ENCODE results near the gene ARL8A.
"Not testable (repeated sequence)": the region's sequence is repeated elsewhere in the genome, so short reads cannot be mapped to it uniquely, and the experiment has no call there.

ARL8A gene

GRCh38 chr1:202173993-202174392, 29.5 kb upstream of the ARL8A start:
- DNase-seq (ENCODE audit: low spot score) = no peak

GRCh38 chr1:202172015-202172355, 27.4 kb upstream of the ARL8A start:
- no peak for DNase-seq (ENCODE audit: low spot score)

GRCh38 chr1:202171292-202172014, 26.9 kb upstream of the ARL8A start:
- no peak for DNase-seq (ENCODE audit: low spot score)

GRCh38 chr1:202170726-202171125, 26.2 kb upstream of the ARL8A start:
- DNase-seq (ENCODE audit: low spot score) = no peak

GRCh38 chr1:202168861-202169260, 24.3 kb upstream of the ARL8A start:
- no peak for DNase-seq (ENCODE audit: low spot score)

- no peak for DNase-seq (ENCODE audit: low spot score)
These were observed 23.3 kb upstream of the ARL8A start for GRCh38 chr1:202167708-202168415.

- not testable (repeated sequence) for DNase-seq (ENCODE audit: low spot score)
These were observed 22.5 kb upstream of the ARL8A start for GRCh38 chr1:202167054-202167453.

- no peak for DNase-seq (ENCODE audit: low spot score)
These were observed 21.7 kb upstream of the ARL8A start for GRCh38 chr1:202165942-202166843.

- DNase-seq (ENCODE audit: low spot score) = no peak
These were observed 20.9 kb upstream of the ARL8A start for GRCh38 chr1:202165267-202165941.

- no peak for DNase-seq (ENCODE audit: low spot score)
These were observed 19.9 kb upstream of the ARL8A start for GRCh38 chr1:202164271-202165037.

- no peak for DNase-seq (ENCODE audit: low spot score)
These were observed 19.0 kb upstream of the ARL8A start for GRCh38 chr1:202163281-202164270.

- no peak for DNase-seq (ENCODE audit: low spot score)
These were observed 18.1 kb upstream of the ARL8A start for GRCh38 chr1:202162418-202163280.

GRCh38 chr1:202162047-202162417, 17.5 kb upstream of the ARL8A start:
- no peak for DNase-seq (ENCODE audit: low spot score)

GRCh38 chr1:202161151-202162046, 16.9 kb upstream of the ARL8A start:
- DNase-seq (ENCODE audit: low spot score) = no peak

- peak; percentile 58 for DNase-seq (ENCODE audit: low spot score)
These were observed 15.9 kb upstream of the ARL8A start, which contains the start of gene PTPN7 for GRCh38 chr1:202160377-202160940. Gene PTPN7 (minus strand): TSS chr1:202160602. CDS start chr1:202159402, 1,200 bp downstream.

- no peak for DNase-seq (ENCODE audit: low spot score)
These were observed 15.2 kb upstream of the ARL8A start for GRCh38 chr1:202159534-202160371.

All from COLO829 (cell line).